Trophoblast cell (in vitro differentiated cells and primary cell): ENCODE data around the gene GALT.

Source experiments
- DNase-seq, 2 donors: peaks; one replicate each; pipeline ENCODE4 v3.0.0-alpha.2; 2016
- H2AFZ ChIP-seq: 2 replicates; pipeline ENCODE4 v1.6.1; 2013; ENCODE audit warnings: low read length, moderate library complexity, mild to moderate bottlenecking; ENCODE audit not compliant: insufficient read depth, poor library complexity
- H2AK5ac ChIP-seq: 2 replicates; pipeline ENCODE4 v1.6.1; 2013; ENCODE audit warnings: mild to moderate bottlenecking, low read length
- H2BK120ac ChIP-seq: 2 replicates; pipeline ENCODE4 v1.6.1; 2013; ENCODE audit warnings: low read length, mild to moderate bottlenecking, moderate library complexity; ENCODE audit not compliant: insufficient read depth, poor library complexity
- H2BK12ac ChIP-seq: 2 replicates; pipeline ENCODE4 v1.6.1; 2013; ENCODE audit warnings: mild to moderate bottlenecking, low read length, moderate library complexity
- H2BK5ac ChIP-seq: 2 replicates; pipeline ENCODE4 v1.6.1; 2013; ENCODE audit warnings: low read length, low read depth, moderate library complexity, mild to moderate bottlenecking; ENCODE audit not compliant: poor library complexity
- H3K14ac ChIP-seq: 2 replicates; pipeline ENCODE4 v1.6.1; 2013; ENCODE audit warnings: mild to moderate bottlenecking, low read length
- H3K18ac ChIP-seq: 2 replicates; pipeline ENCODE4 v1.6.1; 2013; ENCODE audit warnings: mild to moderate bottlenecking, low read length
- H3K23ac ChIP-seq: 2 replicates; pipeline ENCODE4 v1.6.1; 2013; ENCODE audit warnings: low read length
- H3K27ac ChIP-seq: 2 replicates; pipeline ENCODE4 v1.5.1; 2013; ENCODE audit warnings: low read depth, mild to moderate bottlenecking, inconsistent platforms, low read length, moderate library complexity
- H3K27me3 ChIP-seq: 2 replicates; pipeline ENCODE4 v1.6.1; 2013; ENCODE audit warnings: inconsistent platforms, mild to moderate bottlenecking, low read length, moderate library complexity; ENCODE audit not compliant: insufficient read depth
- H3K36me3 ChIP-seq, 2 experiments: 1 replicate in 1 of 2; 2 replicates in 1 of 2; pipeline ENCODE4 v1.6.1; 2013; ENCODE audit warnings: low read length in 2 of 2, mild to moderate bottlenecking in 2 of 2, moderate library complexity in 1 of 2; ENCODE audit not compliant: insufficient read depth in 2 of 2, control insufficient read depth in 1 of 2
- H3K4ac ChIP-seq: 2 replicates; pipeline ENCODE4 v1.6.1; 2013; ENCODE audit warnings: low read depth, mild to moderate bottlenecking, low read length, moderate library complexity
- H3K4me1 ChIP-seq, 2 experiments: 1 replicate in 1 of 2; 2 replicates in 1 of 2; pipeline ENCODE4 v1.6.1; 2013; ENCODE audit warnings: low read length in 2 of 2, mild to moderate bottlenecking in 2 of 2, moderate library complexity in 1 of 2; ENCODE audit not compliant: insufficient read depth in 2 of 2, control insufficient read depth in 1 of 2
- H3K4me2 ChIP-seq: 2 replicates; pipeline ENCODE4 v1.6.1; 2013; ENCODE audit warnings: inconsistent platforms, mild to moderate bottlenecking, low read length, moderate library complexity
- H3K4me3 ChIP-seq: 2 replicates; pipeline ENCODE4 v1.5.1; 2013; ENCODE audit warnings: mild to moderate bottlenecking, low read depth, low read length, inconsistent platforms
- H3K79me1 ChIP-seq: one replicate; pipeline ENCODE4 v1.6.1; 2013; ENCODE audit warnings: low read length
- H3K79me2 ChIP-seq: 2 replicates; pipeline ENCODE4 v1.6.1; 2013; ENCODE audit warnings: low read length, mild to moderate bottlenecking; ENCODE audit not compliant: control insufficient read depth, insufficient read depth, poor library complexity
- H3K9ac ChIP-seq: 2 replicates; pipeline ENCODE4 v1.6.1; 2013; ENCODE audit warnings: mild to moderate bottlenecking, low read length
- H3K9me3 ChIP-seq: 2 replicates; pipeline ENCODE4 v1.6.1; 2013; ENCODE audit warnings: low read depth, mild to moderate bottlenecking, control low read depth, inconsistent platforms, low read length; ENCODE audit not compliant: insufficient read depth
- H4K12ac ChIP-seq: 2 replicates; pipeline ENCODE4 v1.6.1; 2013; ENCODE audit warnings: low read depth, mild to moderate bottlenecking, low read length, moderate library complexity
- H4K8ac ChIP-seq: 2 replicates; pipeline ENCODE4 v1.6.1; 2013; ENCODE audit warnings: low read depth, mild to moderate bottlenecking, low read length, moderate library complexity
- H4K91ac ChIP-seq: one replicate; pipeline ENCODE4 v1.6.1; 2013; ENCODE audit warnings: low read depth, mild to moderate bottlenecking, low read length, moderate library complexity
- WGBS: extraction: QIAGEN DNeasy Blood & Tissue Kit; methylation state at CpG from one replicate; pipeline ENCODE4 v1.1.7; 2013; ENCODE audit warnings: missing lambda C conversion rate; ENCODE audit not compliant: insufficient read length, insufficient coverage; ENCODE audit errors: extremely low coverage; 5-methylcytosine and 5-hydroxymethylcytosine counted together

The GALT gene

GRCh38 chr9:34625186-34625486 lies 21.3 kb upstream of the GALT start:
- DNase-seq = no peak

GRCh38 chr9:34627716-34628655 lies 18.5 kb upstream of the GALT start:
- H3K27me3 ChIP-seq = peaks cover 66% of the 10 kb centered on the region
- H3K4me3 ChIP-seq = no peak overlapping the region
- H2BK120ac ChIP-seq = no peak overlapping the region
- H2BK12ac ChIP-seq = no peak overlapping the region
- H3K4me2 ChIP-seq = peak overlapping the region; percentile 59
- no peak overlapping the region for H3K14ac ChIP-seq
- H2BK5ac ChIP-seq = no peak overlapping the region
- H3K23ac ChIP-seq = no peak overlapping the region
- H3K79me2 ChIP-seq = no peaks in the 10 kb centered on the region
- H2AK5ac ChIP-seq = no peak overlapping the region
- no peak overlapping the region for H3K18ac ChIP-seq
- no peak overlapping the region for H3K9ac ChIP-seq
- WGBS = no CpG with 5 or more reads among the region's 20 CpGs
- H3K9me3 ChIP-seq = peaks cover 13% of the 10 kb centered on the region
- H3K4ac ChIP-seq = no peak overlapping the region
- H4K91ac ChIP-seq = no peak overlapping the region
- no peak for DNase-seq
- H3K36me3 ChIP-seq = no peaks in the 10 kb centered on the region
- no peaks in the 10 kb centered on the region for H3K79me1 ChIP-seq
- H2AFZ ChIP-seq = no peak overlapping the region
- H3K27ac ChIP-seq = no peak overlapping the region
- H4K8ac ChIP-seq = no peak overlapping the region
- peaks cover 0 to 3% of the 10 kb centered on the region in 2 experiments for H3K4me1 ChIP-seq
- H4K12ac ChIP-seq = no peak overlapping the region

More at GRCh38 chr9:34625186-34625486, 21.3 kb upstream of the GALT start:
- no peak overlapping the region for H3K23ac ChIP-seq
- H3K18ac ChIP-seq = no peak overlapping the region
- H3K4me1 ChIP-seq = peaks cover 4 to 5% of the 10 kb centered on the region in 2 experiments
- H3K4me2 ChIP-seq = no peak overlapping the region
- no peak overlapping the region for H3K14ac ChIP-seq
- no peak overlapping the region for H3K27ac ChIP-seq
- H2AFZ ChIP-seq = no peak overlapping the region
- WGBS = no CpG with 5 or more reads among the region's 3 CpGs
- peaks cover 1% of the 10 kb centered on the region for H3K79me1 ChIP-seq
- no peak overlapping the region for H4K12ac ChIP-seq
- H3K4ac ChIP-seq = no peak overlapping the region
- peaks cover 16% of the 10 kb centered on the region for H3K9me3 ChIP-seq
- H3K79me2 ChIP-seq = peaks cover 1% of the 10 kb centered on the region
- no peak overlapping the region for H3K9ac ChIP-seq
- H2BK120ac ChIP-seq = no peak overlapping the region
- H2AK5ac ChIP-seq = no peak overlapping the region
- H3K36me3 ChIP-seq = no peaks in the 10 kb centered on the region
- peaks cover 56% of the 10 kb centered on the region for H3K27me3 ChIP-seq
- H2BK5ac ChIP-seq = no peak overlapping the region
- H2BK12ac ChIP-seq = no peak overlapping the region
- no peak overlapping the region for H3K4me3 ChIP-seq
- H4K8ac ChIP-seq = no peak overlapping the region
- no peak overlapping the region for H4K91ac ChIP-seq

GRCh38 chr9:34628656-34629490 lies 17.6 kb upstream of the GALT start, which contains the start of gene ARID3C:
Gene ARID3C, minus strand, starts transcription at chr9:34629066. Its CDS starts 1,052 bp downstream, at chr9:34628014.
- Histone ChIP-seq H3K27ac (no peak within 1 kb of the TSS), H3K4me3 (peak within 1 kb of the TSS; percentile 45), H3K27me3 (peaks cover 59% of the 10 kb centered on the region), H2BK120ac (no peak within 1 kb of the TSS), H3K23ac (no peak within 1 kb of the TSS), H4K12ac (no peak within 1 kb of the TSS), H3K4ac (no peak within 1 kb of the TSS), H2AK5ac (no peak within 1 kb of the TSS), H2BK12ac (no peak within 1 kb of the TSS), H3K4me1 (peaks cover 0 to 3% of the 10 kb centered on the region in 2 experiments), H3K36me3 (no peaks in the 10 kb centered on the region), H3K79me1 (no peaks in the 10 kb centered on the region), H3K9me3 (peaks cover 11% of the 10 kb centered on the region), H3K18ac (no peak within 1 kb of the TSS), H4K8ac (no peak within 1 kb of the TSS), H2AFZ (no peak within 1 kb of the TSS), H3K4me2 (peak within 1 kb of the TSS; percentile 59), H2BK5ac (no peak within 1 kb of the TSS), H3K79me2 (no peaks in the 10 kb centered on the region), H4K91ac (no peak within 1 kb of the TSS), H3K14ac (no peak within 1 kb of the TSS), H3K9ac (no peak within 1 kb of the TSS)
- WGBS = no CpG with 5 or more reads among the region's 69 CpGs
- peak; percentile 40 to 73 for DNase-seq

- H3K79me1 ChIP-seq = no peaks in the 10 kb centered on the region
- no peak overlapping the region for H3K9ac ChIP-seq
- no peaks in the 10 kb centered on the region for H3K36me3 ChIP-seq
- peaks cover 9% of the 10 kb centered on the region for H3K9me3 ChIP-seq
- no peak overlapping the region for H3K14ac ChIP-seq
- WGBS = no CpG with 5 or more reads among the region's 5 CpGs
- H4K12ac ChIP-seq = no peak overlapping the region
- H4K91ac ChIP-seq = no peak overlapping the region
- DNase-seq = no peak
- H3K4me3 ChIP-seq = no peak overlapping the region
- H2BK12ac ChIP-seq = no peak overlapping the region
- H3K4ac ChIP-seq = no peak overlapping the region
- no peak overlapping the region for H4K8ac ChIP-seq
- H3K27me3 ChIP-seq = peaks cover 53% of the 10 kb centered on the region
- H3K4me2 ChIP-seq = no peak overlapping the region
- no peak overlapping the region for H2AFZ ChIP-seq
- no peak overlapping the region for H3K23ac ChIP-seq
- peaks cover 0 to 3% of the 10 kb centered on the region in 2 experiments for H3K4me1 ChIP-seq
- H2BK5ac ChIP-seq = no peak overlapping the region
- no peak overlapping the region for H2BK120ac ChIP-seq
- no peak overlapping the region for H3K18ac ChIP-seq
- H3K27ac ChIP-seq = no peak overlapping the region
- H3K79me2 ChIP-seq = no peaks in the 10 kb centered on the region
- H2AK5ac ChIP-seq = no peak overlapping the region
Measured at GRCh38 chr9:34629491-34629808, 17.0 kb upstream of the GALT start.
